ENCODE measurements around the gene SRGAP1. TPM values are rescaled to one million over a fixed set of nuclear protein-coding genes. Genes with fewer than 3 reads are reported as not detected.
A peak's percentile ranks its signal among the peaks of the same experiment; 100 is the strongest.

SRGAP1 gene
- total and polyA plus RNA-seq, 2 of the 4 experiments (the other 2 are of a cell fraction) = 10.0 to 10.2 TPM

DNA sequence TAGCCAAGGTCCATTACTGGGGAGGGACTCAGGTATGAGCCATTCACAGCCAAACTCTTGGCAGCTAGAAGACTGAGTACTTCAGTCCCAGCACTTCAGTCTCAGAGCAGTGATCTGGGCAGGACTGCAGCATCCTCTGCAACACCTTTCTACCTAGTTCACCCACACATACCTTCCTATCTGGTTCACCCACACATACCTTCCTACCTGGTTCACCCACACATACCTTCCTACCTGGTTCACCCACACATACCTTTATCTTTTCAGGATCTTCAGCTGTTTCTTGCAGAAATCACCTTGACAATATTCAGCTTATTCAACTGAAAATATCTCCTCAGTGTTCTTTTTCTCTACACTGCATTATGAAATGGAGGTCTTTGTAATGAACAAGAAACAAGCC is 101.3 kb downstream of the SRGAP1 start:
- Histone ChIP-seq H2AFZ (replicated peaks; ENCODE audit: low read length, poor library complexity) (no peak overlapping the region), H3K79me1 (ENCODE audit: low read depth in 1 of 2, low read length in 2 of 2) (peaks cover 43 to 74% of the 10 kb centered on the region in 2 experiments), H2AK5ac (ENCODE audit: low read depth, low read length) (no peak overlapping the region), H3K4ac (ENCODE audit: low read depth, low read length) (0 out of 2 replicates have a peak overlapping the region, but pooled peaks have one; percentile 19), H2AK9ac (replicated peaks; ENCODE audit: low read depth, low read length, poor library complexity) (no peak overlapping the region), H4K91ac (ENCODE audit: insufficient read depth, low read depth, low read length) (peak overlapping the region; percentile 10; the same call in 1 of the 2 replicates), H3K9me1 (ENCODE audit: insufficient read depth, low read length) (peaks cover 20% of the 10 kb centered on the region), H2BK5ac (ENCODE audit: low read depth, low read length, poor library complexity, severe bottlenecking) (no peak overlapping the region), H3K9ac (ENCODE audit: low read depth, low read length) (no peak overlapping the region), H3K4me3 (ENCODE audit: insufficient read depth, low read depth, low read length) (no peak overlapping the region), H4K8ac (ENCODE audit: low read depth in 2 of 2, low read length in 2 of 2) (no peak overlapping the region), H3K18ac (ENCODE audit: low read depth, low read length) (no peak overlapping the region), H2BK20ac (ENCODE audit: low read depth, low read length) (no peak overlapping the region), H3K36me3 (ENCODE audit: control insufficient read depth, insufficient read depth, low read length) (peaks cover 8% of the 10 kb centered on the region), H3K4me1 (ENCODE audit: control insufficient read depth, insufficient read depth, low read length) (peaks cover 11% of the 10 kb centered on the region), H2BK15ac (ENCODE audit: low read depth, low read length) (no peak overlapping the region), H3K23ac (ENCODE audit: low read depth, low read length) (no peak overlapping the region), H4K20me1 (ENCODE audit: insufficient read depth, low read length) (peaks cover 32% of the 10 kb centered on the region), H3K27ac (ENCODE audit: insufficient read depth, low read length) (no peak overlapping the region), H3K9me3 (ENCODE audit: control insufficient read depth, insufficient read depth, low read length) (no peaks in the 10 kb centered on the region), H2BK120ac (ENCODE audit: low read depth, low read length) (no peak overlapping the region), H3K27me3 (ENCODE audit: control insufficient read depth, insufficient read depth, low read length) (no peaks in the 10 kb centered on the region), H3K4me2 (ENCODE audit: low read depth, low read length) (no peak overlapping the region), H4K5ac (ENCODE audit: low read depth, low read length) (no peak overlapping the region), H3K14ac (replicated peaks; ENCODE audit: low read depth, low read length) (no peak overlapping the region), H3K56ac (ENCODE audit: extremely low read depth, insufficient read depth, low read length) (no peak overlapping the region)
- in situ Hi-C loops (cut with MboI; ENCODE audit: low sequenced_read_pairs) (no loop called here), dilution Hi-C loops (cut with HindIII; ENCODE audit: low sequenced_read_pairs, unreplicated experiment) (no loop called here), intact Hi-C loops (cut with micrococcal nuclease) (no loop called here)
- CTCF ChIA-PET = no interaction called here
- ATAC-seq (ENCODE audit: low read depth) = no peak
- TF ChIP-seq RAD21 (IDR thresholded peaks at IDR 0.05; ENCODE audit: low read length) (no peak), RFX5 (IDR thresholded peaks at IDR 0.05; ENCODE audit: low read depth, low read length) (no peak), BHLHE40 (IDR thresholded peaks at IDR 0.05; ENCODE audit: low read depth, low read length) (no peak), RCOR1 (IDR thresholded peaks at IDR 0.05; ENCODE audit: insufficient replicate concordance, low read length) (no peak), POLR2A (IDR thresholded peaks at IDR 0.05; ENCODE audit: low read depth, low read length) (no peak), FOS (IDR thresholded peaks at IDR 0.05; ENCODE audit: low read depth, low read length) (no peak), CEBPB (IDR thresholded peaks at IDR 0.05; ENCODE audit: low read depth, low read length) (no peak), MAFK (IDR thresholded peaks at IDR 0.05; ENCODE audit: low read depth, low read length) (no peak), NFE2L2 (IDR thresholded peaks at IDR 0.05; ENCODE audit: low read depth, low read length) (no peak), CHD1 (IDR thresholded peaks at IDR 0.05; ENCODE audit: low read depth, low read length) (no peak), SMC3 (IDR thresholded peaks at IDR 0.05; ENCODE audit: low read depth, low read length) (no peak), MAZ (IDR thresholded peaks at IDR 0.05; ENCODE audit: borderline replicate concordance, low read depth, low read length) (no peak), MXI1 (IDR thresholded peaks at IDR 0.05; ENCODE audit: borderline replicate concordance, low read depth, low read length) (no peak)
- TF ChIP-seq, protein P1, sequence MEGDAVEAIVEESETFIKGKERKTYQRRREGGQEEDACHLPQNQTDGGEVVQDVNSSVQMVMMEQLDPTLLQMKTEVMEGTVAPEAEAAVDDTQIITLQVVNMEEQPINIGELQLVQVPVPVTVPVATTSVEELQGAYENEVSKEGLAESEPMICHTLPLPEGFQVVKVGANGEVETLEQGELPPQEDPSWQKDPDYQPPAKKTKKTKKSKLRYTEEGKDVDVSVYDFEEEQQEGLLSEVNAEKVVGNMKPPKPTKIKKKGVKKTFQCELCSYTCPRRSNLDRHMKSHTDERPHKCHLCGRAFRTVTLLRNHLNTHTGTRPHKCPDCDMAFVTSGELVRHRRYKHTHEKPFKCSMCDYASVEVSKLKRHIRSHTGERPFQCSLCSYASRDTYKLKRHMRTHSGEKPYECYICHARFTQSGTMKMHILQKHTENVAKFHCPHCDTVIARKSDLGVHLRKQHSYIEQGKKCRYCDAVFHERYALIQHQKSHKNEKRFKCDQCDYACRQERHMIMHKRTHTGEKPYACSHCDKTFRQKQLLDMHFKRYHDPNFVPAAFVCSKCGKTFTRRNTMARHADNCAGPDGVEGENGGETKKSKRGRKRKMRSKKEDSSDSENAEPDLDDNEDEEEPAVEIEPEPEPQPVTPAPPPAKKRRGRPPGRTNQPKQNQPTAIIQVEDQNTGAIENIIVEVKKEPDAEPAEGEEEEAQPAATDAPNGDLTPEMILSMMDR (conservative IDR thresholded peaks at IDR 0.05; ENCODE audit: low read depth, low read length) = no peak
- TF ChIP-seq, protein P2, sequence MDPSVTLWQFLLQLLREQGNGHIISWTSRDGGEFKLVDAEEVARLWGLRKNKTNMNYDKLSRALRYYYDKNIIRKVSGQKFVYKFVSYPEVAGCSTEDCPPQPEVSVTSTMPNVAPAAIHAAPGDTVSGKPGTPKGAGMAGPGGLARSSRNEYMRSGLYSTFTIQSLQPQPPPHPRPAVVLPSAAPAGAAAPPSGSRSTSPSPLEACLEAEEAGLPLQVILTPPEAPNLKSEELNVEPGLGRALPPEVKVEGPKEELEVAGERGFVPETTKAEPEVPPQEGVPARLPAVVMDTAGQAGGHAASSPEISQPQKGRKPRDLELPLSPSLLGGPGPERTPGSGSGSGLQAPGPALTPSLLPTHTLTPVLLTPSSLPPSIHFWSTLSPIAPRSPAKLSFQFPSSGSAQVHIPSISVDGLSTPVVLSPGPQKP (IDR thresholded peaks at IDR 0.05; ENCODE audit: borderline replicate concordance, low read depth, low read length) = no peak
- TF ChIP-seq, protein P3, sequence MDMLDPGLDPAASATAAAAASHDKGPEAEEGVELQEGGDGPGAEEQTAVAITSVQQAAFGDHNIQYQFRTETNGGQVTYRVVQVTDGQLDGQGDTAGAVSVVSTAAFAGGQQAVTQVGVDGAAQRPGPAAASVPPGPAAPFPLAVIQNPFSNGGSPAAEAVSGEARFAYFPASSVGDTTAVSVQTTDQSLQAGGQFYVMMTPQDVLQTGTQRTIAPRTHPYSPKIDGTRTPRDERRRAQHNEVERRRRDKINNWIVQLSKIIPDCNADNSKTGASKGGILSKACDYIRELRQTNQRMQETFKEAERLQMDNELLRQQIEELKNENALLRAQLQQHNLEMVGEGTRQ (IDR thresholded peaks at IDR 0.05; ENCODE audit: low read depth, low read length) = no peak
- POLR2A ChIA-PET (ENCODE audit: unreplicated experiment) = no interaction called here
- DNase-seq = no peak
- no TSS peak for BruUV-seq (replicated peaks)
